ENCODE results near the gene TENM4. TPM values are rescaled to one million over a fixed set of nuclear protein-coding genes. Genes with fewer than 3 reads are reported as not detected.

TENM4 gene
- total and polyA plus RNA-seq, 2 of the 13 experiments (the other 11 are each of a cell fraction or from before 2014, with no cell fraction given), result not detected

- FAIRE-seq (no peak), DNase-seq (ENCODE audit: low spot score) (no peak), ATAC-seq (no peak)
- Histone ChIP-seq H2AFZ (ENCODE audit: low read length) (no peak overlapping the region), H3K4me1 (ENCODE audit: insufficient read depth, low read length) (peaks cover 6% of the 10 kb centered on the region; the same call in 1 of the 2 replicates), H4K20me1 (ENCODE audit: insufficient read depth, low read length) (no peaks in the 10 kb centered on the region), H3K4me2 (ENCODE audit: low read depth, low read length) (no peak overlapping the region), H3K4me3 (replicated peaks in 1 of 3; ENCODE audit: insufficient read depth in 1 of 3, low read depth in 2 of 3, low read length in 3 of 3) (no peak overlapping the region), H3K9ac (ENCODE audit: insufficient read depth, low read depth, low read length) (no peak overlapping the region), H3K79me2 (ENCODE audit: insufficient read depth, low read length) (no peaks in the 10 kb centered on the region), H3K27ac (ENCODE audit: extremely low read length, insufficient read depth, low read length) (no peak overlapping the region), H3K9me3 (ENCODE audit: low read length) (no peaks in the 10 kb centered on the region), H3K27me3 (ENCODE audit: control insufficient read depth in 1 of 2, insufficient read depth in 2 of 2, low read length in 2 of 2) (peaks cover 0 to 4% of the 10 kb centered on the region in 2 experiments; a peak in 2 of 5 replicates), H3K36me3 (replicated peaks in 1 of 2; ENCODE audit: control insufficient read depth in 1 of 2, insufficient read depth in 2 of 2, low read length in 2 of 2) (no peaks in the 10 kb centered on the region)
- intact Hi-C loops (cut with micrococcal nuclease; ENCODE audit: unreplicated experiment), result loop anchor here (1.0 to 10.0 kb wide), 2 partner anchors 66 to 1505 kb away; no protein-coding TSS in a partner anchor
- 7% methylated on average over 9 of the region's 10 CpGs for WGBS (ENCODE audit: low lambda C conversion rate)
- in situ Hi-C loops (cut with HindIII; ENCODE audit: extremely low pct_ligation_motif_present, low pct_unique_long_range_greater_than_20kb), result loop anchor here (5.0 to 10.0 kb wide), 2 partner anchors 68 to 425 kb away; no protein-coding TSS in a partner anchor
- BruUV-seq (replicated peaks), result no TSS peak
- POLR2A ChIA-PET, result no interaction called here
- CTCF ChIA-PET (ENCODE audit: low intra/inter-chr PET ratio, low total read pairs), result no interaction called here
- TF ChIP-seq BHLHE40 (IDR thresholded peaks at IDR 0.05; ENCODE audit: low read length) (no peak), ZNF280B (CRISPR knock-in tag; IDR thresholded peaks at IDR 0.05; ENCODE audit: borderline replicate concordance) (no peak), ZFP37 (CRISPR knock-in tag; IDR thresholded peaks at IDR 0.05; ENCODE audit: borderline replicate concordance) (no peak), CHCHD3 (CRISPR knock-in tag; IDR thresholded peaks at IDR 0.05) (no peak), ZNF207 (IDR thresholded peaks at IDR 0.05; ENCODE audit: borderline replicate concordance) (no peak), ATF7-NPFF (CRISPR knock-in tag; IDR thresholded peaks at IDR 0.05; ENCODE audit: low read depth) (no peak), MAFF (IDR thresholded peaks at IDR 0.05; ENCODE audit: low read depth, low read length) (no peak), ZNF879 (CRISPR knock-in tag; IDR thresholded peaks at IDR 0.05) (no peak), DMTF1 (CRISPR knock-in tag; IDR thresholded peaks at IDR 0.05) (no peak), CSRNP2 (CRISPR knock-in tag; conservative IDR thresholded peaks at IDR 0.05; ENCODE audit: low read depth) (no peak)
- TF ChIP-seq, protein P1, sequence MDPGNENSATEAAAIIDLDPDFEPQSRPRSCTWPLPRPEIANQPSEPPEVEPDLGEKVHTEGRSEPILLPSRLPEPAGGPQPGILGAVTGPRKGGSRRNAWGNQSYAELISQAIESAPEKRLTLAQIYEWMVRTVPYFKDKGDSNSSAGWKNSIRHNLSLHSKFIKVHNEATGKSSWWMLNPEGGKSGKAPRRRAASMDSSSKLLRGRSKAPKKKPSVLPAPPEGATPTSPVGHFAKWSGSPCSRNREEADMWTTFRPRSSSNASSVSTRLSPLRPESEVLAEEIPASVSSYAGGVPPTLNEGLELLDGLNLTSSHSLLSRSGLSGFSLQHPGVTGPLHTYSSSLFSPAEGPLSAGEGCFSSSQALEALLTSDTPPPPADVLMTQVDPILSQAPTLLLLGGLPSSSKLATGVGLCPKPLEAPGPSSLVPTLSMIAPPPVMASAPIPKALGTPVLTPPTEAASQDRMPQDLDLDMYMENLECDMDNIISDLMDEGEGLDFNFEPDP (CRISPR knock-in tag; conservative IDR thresholded peaks at IDR 0.05), result no peak
- TF ChIP-seq, protein P2, sequence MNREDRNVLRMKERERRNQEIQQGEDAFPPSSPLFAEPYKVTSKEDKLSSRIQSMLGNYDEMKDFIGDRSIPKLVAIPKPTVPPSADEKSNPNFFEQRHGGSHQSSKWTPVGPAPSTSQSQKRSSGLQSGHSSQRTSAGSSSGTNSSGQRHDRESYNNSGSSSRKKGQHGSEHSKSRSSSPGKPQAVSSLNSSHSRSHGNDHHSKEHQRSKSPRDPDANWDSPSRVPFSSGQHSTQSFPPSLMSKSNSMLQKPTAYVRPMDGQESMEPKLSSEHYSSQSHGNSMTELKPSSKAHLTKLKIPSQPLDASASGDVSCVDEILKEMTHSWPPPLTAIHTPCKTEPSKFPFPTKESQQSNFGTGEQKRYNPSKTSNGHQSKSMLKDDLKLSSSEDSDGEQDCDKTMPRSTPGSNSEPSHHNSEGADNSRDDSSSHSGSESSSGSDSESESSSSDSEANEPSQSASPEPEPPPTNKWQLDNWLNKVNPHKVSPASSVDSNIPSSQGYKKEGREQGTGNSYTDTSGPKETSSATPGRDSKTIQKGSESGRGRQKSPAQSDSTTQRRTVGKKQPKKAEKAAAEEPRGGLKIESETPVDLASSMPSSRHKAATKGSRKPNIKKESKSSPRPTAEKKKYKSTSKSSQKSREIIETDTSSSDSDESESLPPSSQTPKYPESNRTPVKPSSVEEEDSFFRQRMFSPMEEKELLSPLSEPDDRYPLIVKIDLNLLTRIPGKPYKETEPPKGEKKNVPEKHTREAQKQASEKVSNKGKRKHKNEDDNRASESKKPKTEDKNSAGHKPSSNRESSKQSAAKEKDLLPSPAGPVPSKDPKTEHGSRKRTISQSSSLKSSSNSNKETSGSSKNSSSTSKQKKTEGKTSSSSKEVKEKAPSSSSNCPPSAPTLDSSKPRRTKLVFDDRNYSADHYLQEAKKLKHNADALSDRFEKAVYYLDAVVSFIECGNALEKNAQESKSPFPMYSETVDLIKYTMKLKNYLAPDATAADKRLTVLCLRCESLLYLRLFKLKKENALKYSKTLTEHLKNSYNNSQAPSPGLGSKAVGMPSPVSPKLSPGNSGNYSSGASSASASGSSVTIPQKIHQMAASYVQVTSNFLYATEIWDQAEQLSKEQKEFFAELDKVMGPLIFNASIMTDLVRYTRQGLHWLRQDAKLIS (CRISPR knock-in tag; IDR thresholded peaks at IDR 0.05), result no peak
Observed at GRCh38 chr11:78649361-78650215, 791.2 kb downstream of the TENM4 start.

All from HepG2 (cell line).